ENCODE data around the gene GNAL. TPM values are rescaled to one million over a fixed set of nuclear protein-coding genes. Genes with fewer than 3 reads are reported as not detected.

GNAL gene
- total RNA-seq, 1 donor from 2014 or later, result 5.9 TPM

- intact Hi-C loops (cut with DNase I), result no loop called here
- H3K9me3 ChIP-seq, result no peaks in the 10 kb centered on the region
- H3K4me1 ChIP-seq, result no peaks in the 10 kb centered on the region
- no peak overlapping the region for H3K27ac ChIP-seq
- H3K36me3 ChIP-seq, result no peaks in the 10 kb centered on the region
- H3K27me3 ChIP-seq, result no peaks in the 10 kb centered on the region
- TF ChIP-seq, protein P1, sequence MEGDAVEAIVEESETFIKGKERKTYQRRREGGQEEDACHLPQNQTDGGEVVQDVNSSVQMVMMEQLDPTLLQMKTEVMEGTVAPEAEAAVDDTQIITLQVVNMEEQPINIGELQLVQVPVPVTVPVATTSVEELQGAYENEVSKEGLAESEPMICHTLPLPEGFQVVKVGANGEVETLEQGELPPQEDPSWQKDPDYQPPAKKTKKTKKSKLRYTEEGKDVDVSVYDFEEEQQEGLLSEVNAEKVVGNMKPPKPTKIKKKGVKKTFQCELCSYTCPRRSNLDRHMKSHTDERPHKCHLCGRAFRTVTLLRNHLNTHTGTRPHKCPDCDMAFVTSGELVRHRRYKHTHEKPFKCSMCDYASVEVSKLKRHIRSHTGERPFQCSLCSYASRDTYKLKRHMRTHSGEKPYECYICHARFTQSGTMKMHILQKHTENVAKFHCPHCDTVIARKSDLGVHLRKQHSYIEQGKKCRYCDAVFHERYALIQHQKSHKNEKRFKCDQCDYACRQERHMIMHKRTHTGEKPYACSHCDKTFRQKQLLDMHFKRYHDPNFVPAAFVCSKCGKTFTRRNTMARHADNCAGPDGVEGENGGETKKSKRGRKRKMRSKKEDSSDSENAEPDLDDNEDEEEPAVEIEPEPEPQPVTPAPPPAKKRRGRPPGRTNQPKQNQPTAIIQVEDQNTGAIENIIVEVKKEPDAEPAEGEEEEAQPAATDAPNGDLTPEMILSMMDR (IDR thresholded peaks at IDR 0.05), result no peak
- no peak for DNase-seq (ENCODE audit: low spot score in 2 of 2)
- no peak overlapping the region for H3K4me3 ChIP-seq
These were observed 103.6 kb downstream of the GNAL start for GRCh38 chr18:11792632-11793031.

DNA sequence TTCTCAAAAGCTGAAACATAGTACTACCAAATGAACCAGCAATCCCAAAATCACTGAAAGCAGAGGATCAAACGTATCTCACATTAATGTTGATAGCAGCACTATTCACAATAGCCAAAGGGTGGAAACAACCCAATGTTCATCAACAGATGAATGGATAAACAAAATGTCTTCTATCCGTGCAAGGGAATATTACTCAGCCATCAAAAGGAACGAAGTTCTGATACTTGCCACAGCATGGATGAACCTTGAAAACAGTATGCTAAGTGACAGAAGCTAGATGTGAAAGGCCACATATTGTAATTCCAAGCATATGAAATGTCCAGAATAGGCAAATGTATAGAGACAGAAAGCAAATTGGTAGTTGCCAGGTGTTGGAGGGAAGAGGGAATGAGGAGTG lies 105.1 kb downstream of the GNAL start:
- no peaks in the 10 kb centered on the region for H3K27me3 ChIP-seq
- no peak overlapping the region for H3K4me3 ChIP-seq
- H3K9me3 ChIP-seq, result no peaks in the 10 kb centered on the region
- no peak for DNase-seq (ENCODE audit: low spot score in 2 of 2)
- H3K27ac ChIP-seq, result no peak overlapping the region
- no peaks in the 10 kb centered on the region for H3K4me1 ChIP-seq
- TF ChIP-seq, protein P1 (IDR thresholded peaks at IDR 0.05), result no peak
- H3K36me3 ChIP-seq, result no peaks in the 10 kb centered on the region
- intact Hi-C loops (cut with DNase I), result no loop called here

DNA sequence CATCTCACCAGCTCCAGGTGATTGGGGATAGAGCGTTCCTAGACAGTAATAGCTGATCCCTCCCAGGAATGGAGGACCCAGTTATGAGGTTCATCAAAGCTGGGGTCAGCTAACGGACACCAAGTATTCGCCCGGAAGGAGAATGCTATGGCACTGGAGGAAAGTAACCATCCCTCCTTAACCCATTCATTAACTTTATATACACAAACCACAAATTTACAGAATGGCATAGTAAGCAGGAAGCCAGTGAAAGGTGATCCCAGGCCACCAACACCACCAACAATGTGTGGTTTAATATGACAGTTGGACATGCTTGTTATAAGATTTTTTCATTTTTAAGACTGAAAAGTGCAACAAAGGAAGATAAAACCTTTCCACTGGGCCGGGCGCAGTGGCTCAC lies 106.9 kb downstream of the GNAL start:
- Histone ChIP-seq H3K27me3 (no peaks in the 10 kb centered on the region), H3K36me3 (no peaks in the 10 kb centered on the region), H3K4me1 (no peaks in the 10 kb centered on the region), H3K4me3 (no peak overlapping the region), H3K27ac (no peak overlapping the region), H3K9me3 (no peaks in the 10 kb centered on the region)
- no peak for DNase-seq (ENCODE audit: low spot score in 2 of 2)
- intact Hi-C loops (cut with DNase I), result no loop called here
- TF ChIP-seq, protein P1 (IDR thresholded peaks at IDR 0.05), result no peak

DNA sequence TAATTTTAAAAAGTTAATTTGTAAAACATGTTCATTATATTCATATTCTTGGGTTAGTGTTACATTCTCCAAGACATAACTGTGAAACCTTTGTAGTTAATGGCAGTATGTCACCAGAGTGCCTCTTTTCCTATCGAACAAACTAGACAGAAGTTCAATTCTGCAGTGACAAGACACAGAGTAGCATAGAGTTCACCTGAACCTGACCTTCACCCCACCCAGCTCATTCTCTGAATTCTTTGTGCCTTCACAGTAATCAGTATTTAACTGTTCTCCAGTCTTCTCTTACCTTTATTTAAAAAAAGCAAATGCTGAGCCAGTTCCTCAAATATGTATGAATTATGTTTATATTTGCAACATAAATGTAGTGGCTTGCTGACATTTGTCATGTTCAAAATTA lies 109.2 kb downstream of the GNAL start:
- no peak overlapping the region for H3K4me3 ChIP-seq
- H3K4me1 ChIP-seq, result no peaks in the 10 kb centered on the region
- no peak overlapping the region for H3K27ac ChIP-seq
- no peaks in the 10 kb centered on the region for H3K9me3 ChIP-seq
- no peaks in the 10 kb centered on the region for H3K27me3 ChIP-seq
- TF ChIP-seq, protein P1 (IDR thresholded peaks at IDR 0.05), result no peak
- DNase-seq (ENCODE audit: low spot score in 2 of 2), result no peak
- H3K36me3 ChIP-seq, result no peaks in the 10 kb centered on the region
- intact Hi-C loops (cut with DNase I), result no loop called here

- intact Hi-C loops (cut with DNase I), result no loop called here
- TF ChIP-seq, protein P1 (IDR thresholded peaks at IDR 0.05), result no peak
- DNase-seq (ENCODE audit: low spot score in 2 of 2), result no peak
These were observed 110.0 kb downstream of the GNAL start for GRCh38 chr18:11799066-11799465.

More at GRCh38 chr18:11799066-11799465, 110.0 kb downstream of the GNAL start:
- no peak overlapping the region for H3K4me3 ChIP-seq
- H3K4me1 ChIP-seq, result no peaks in the 10 kb centered on the region
- no peak overlapping the region for H3K27ac ChIP-seq
- no peaks in the 10 kb centered on the region for H3K9me3 ChIP-seq
- no peaks in the 10 kb centered on the region for H3K36me3 ChIP-seq
- no peaks in the 10 kb centered on the region for H3K27me3 ChIP-seq

Data from ascending aorta (tissue), 2 donors.